Aortic smooth muscle cell (primary cell): ENCODE measurements around the gene MTAP. TPM values are rescaled to one million over a fixed set of nuclear protein-coding genes. Genes with fewer than 3 reads are reported as not detected.

ENCODE experiments used
- total RNA-seq: library from RNA; depleted of rRNA; stranded (reverse); fragments of >200 nt; gene quantifications from 2 replicates; pipeline ENCODE4 v1.2.3, GENCODE V29; 2014

MTAP gene
- 22.9 and 33.8 TPM in 2 replicates for total RNA-seq

DNA sequence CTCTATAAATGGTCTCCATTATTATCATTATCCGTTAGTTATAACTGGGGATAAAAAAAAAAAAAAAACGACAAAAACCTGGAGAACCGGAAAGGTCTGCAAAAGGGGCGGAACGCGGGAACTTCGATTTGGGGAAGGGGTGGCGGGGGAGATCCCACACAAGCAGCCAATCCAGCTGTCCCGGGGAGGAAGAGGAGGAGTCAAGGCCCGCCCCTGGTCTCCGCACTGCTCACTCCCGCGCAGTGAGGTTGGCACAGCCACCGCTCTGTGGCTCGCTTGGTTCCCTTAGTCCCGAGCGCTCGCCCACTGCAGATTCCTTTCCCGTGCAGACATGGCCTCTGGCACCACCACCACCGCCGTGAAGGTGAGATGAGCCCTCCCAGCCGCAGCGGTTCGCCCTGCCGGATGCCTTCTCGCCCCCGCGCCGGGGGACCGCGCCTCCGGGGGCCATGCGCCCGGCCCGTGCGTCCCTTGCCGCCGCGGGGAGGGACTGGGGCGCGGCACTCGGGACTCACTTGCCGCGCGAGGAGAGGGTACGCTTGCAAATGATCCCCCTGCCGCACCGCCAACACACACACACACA lies at the start of gene MTAP:
Gene MTAP (plus strand): TSS at position 219 of the 583 bp plus-strand sequence. CDS start 113 bp downstream, at position 332.

Other genes with a start within 250 kb of the MTAP start
- gene CDKN2A, start 191.8 kb downstream of the MTAP start, total RNA-seq: 8.0 and 10.7 TPM in 2 replicates
- gene CDKN2B-AS1, start 192.2 kb downstream of the MTAP start, total RNA-seq: 4.9 and 5.2 TPM in 2 replicates
- gene CDKN2B, start 206.7 kb downstream of the MTAP start, total RNA-seq: 4.4 and 12.6 TPM in 2 replicates